Femur (tissue), 1 donor: ENCODE data around the gene RRP9.

Source experiments
- DNase-seq: peaks from one replicate; pipeline ENCODE4 v3.0.0-alpha.2; 2017

The RRP9 gene

DNA sequence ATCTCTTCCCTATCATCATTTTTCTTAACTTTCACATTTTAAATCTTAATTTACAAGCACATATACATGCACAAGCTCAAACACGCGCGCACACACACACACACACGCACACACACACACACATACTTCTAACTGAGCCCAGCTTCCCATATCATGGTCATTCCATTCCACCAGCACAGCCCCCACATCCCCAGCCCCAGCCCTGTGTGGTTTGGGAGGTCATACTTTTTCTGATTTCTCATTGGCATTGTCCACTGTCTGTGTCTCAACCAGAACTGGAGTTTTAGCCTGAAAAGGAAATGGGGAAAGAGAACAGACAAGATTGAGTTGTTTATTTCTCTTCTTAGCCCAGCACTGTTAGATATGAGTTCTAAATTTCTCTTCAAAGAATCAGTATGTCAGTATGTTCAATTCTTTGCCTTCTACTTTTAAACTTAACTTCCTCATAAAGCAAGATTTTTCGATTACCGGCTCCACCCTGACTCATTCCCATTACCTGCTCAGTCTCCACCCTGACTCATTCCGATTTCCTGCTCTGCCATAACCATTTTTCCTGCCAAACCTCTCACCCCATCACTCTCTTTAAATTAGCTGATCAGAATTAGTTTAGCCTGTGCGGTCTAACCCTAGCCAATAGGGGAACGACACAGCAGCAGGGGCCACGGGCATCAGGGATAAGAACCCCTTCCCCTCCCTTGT lies 44.9 kb downstream of the RRP9 start:
- DNase-seq = no peak

DNA sequence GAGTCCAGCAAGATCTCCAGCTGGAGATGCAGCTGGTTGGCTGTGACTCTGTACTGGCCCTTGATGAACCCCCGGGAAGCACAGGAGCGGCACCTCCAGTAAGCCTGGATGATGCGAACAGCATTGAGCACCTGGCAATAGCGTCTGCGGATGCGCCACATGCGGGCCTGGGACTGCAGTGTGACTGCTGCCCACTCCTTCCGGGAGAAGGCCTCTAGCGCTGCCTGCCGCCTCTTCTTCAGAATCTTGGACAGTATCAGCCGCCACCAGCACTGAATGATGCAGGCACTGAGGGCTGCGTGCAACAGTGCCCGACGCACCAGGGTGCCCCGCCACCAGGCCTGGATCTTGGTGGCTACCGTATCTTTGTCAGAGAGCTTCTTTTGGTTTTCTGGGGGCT lies 46.8 kb downstream of the RRP9 start:
- DNase-seq = no peak

DNA sequence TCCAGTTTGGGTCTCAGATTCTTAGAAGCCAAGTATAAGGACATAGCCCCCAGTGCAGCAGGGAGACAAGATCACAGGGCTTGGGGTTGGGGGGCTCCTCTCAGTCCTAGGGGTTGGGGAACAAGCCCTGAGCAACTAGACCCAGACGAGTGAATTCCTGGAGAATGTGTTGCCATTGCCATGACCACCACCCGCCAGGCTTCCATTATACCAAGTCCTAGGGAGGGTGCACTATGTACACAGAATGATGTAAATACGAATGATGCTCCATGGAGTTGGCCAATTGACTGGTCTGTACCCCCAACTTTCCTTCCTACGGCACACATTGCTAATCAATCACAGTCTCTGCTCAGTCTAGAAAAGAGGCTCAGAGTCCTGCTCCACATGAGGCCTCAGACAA lies 47.3 kb downstream of the RRP9 start:
- no peak for DNase-seq

DNA sequence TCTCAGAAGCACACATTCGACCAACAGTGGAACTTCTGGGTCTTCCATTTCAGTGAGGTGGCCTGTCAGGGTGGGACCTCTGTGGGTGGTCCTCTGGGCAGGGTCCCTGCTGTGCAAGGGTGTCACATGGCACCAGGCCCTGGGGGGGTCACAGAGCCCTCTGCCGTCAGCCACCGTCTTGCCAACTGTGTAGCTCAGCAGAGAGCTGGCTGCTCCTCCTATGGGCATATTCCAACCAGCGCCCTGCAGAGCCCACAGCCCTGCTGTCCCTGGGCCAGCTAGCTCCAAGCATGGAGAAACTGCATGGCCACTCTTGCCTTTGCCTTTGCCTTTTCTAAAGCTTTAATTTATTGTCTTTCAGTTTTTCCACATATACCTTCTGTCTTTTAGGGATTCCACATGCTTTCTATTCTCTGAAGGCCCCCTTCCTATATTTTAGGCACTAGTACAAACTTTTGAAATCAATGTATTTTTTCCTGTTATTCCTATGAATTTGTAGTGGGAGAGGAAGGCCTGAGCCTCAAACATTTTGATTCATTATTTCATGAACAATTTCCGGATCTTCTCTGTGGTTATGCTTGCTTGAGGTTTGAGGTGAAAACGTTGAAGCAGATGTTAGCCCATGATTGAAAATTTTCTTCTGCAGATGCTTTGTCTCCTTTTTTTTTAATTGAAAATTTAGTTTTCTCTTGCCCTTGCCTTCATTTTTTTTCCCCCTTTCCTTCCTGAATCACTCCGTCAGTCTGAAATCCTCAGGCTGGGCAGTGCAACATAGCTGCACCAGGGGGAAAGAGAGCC lies 50.3 kb downstream of the RRP9 start:
- no peak for DNase-seq

DNA sequence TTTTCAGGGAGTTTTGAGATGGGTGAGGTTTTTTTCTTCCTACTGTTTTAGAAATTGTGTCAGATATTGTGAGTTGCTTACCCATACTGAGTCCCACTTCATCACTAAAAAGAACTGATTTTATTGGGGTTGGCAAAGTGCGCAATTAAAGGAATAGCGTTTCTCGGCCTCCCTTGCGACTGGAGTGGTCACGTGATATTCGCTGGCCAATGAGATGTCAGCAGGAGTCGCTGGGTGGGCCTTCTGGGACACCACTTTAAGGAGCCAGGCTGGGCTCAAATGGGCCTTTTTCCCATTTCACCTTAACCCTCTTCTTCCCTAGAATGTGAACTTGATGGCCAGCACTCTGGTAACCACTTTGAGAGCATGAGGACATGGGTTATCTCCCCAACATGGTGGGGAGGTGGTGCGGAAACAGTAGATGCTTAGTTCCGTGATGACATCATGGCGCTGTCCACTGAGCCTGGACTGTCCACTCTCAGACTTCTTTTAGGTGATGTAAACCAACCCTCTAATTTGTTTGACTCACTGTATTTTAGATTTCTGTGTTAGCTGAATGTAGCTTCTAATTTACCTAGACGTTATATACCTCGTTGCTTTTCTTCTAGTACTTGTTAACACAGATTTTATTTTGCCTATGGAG lies 53.1 kb downstream of the RRP9 start:
- no peak for DNase-seq

DNA sequence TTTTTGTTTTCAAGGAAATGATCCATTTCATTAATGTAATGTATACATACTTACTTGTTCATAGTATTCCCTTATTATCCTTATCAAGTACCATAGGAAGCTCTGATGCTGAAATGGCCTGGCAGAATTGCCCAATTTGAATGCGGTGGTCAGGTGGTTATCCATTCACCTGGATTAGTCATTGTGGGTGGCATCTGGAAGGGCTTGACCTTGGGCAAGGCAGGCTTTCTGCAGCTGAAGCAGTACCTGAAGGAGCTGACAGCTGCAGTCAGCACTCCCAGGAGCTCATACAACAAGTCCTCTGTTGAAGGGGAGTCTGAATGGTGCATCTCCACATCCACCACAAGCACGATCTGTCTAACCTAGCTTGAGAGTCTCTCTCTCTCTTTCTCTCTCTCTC lies 54.1 kb downstream of the RRP9 start:
- no peak for DNase-seq

DNA sequence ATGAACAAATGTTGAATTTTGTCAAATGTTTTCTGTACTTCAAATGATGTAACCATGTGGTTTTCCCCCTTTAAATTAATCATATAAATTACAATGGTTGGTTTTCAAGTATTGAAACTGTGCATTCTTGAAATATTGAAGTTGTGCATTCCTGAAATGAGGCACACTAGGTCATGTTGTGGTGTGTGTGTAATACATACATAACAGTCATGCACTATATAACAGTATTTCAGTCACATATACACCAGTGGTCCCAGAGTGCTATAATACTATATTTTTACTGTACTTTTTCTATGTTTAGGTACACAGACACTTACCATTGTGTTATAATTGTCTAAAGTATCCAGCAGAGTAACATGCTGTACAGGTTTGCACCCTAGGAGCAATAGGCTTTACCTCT lies 55.3 kb downstream of the RRP9 start:
- DNase-seq = no peak
